A673 (cell line): Measurements from ENCODE around the gene DOCK6. TPM values are rescaled to one million over a fixed set of nuclear protein-coding genes. Genes with fewer than 3 reads are reported as not detected.

Source experiments
- BruUV-seq: library from RNA; stranded (reverse); fragments of 400-500 nt; replicated peaks from 2 replicates; lab custom pipeline; 2021; lab: Mats Ljungman, UMichigan
- CTCF ChIA-PET: fragments of 300-600 bp; sonication (Branson Sonifier 250); formaldehyde crosslinking; loops from one replicate; lab custom pipeline; 2022; ENCODE audit warnings: antibody characterized with exemption; lab: Charles Lee
- POLR2A ChIA-PET: fragments of 300-600 bp; sonication (Branson Sonifier 250); formaldehyde crosslinking; loops from one replicate; lab custom pipeline; 2022; ENCODE audit warnings: antibody characterized with exemption; ENCODE audit not compliant: low non-redundant PET; lab: Charles Lee
- DNase-seq: peaks from one replicate; pipeline ENCODE4 v3.0.0-alpha.2; 2015; ENCODE audit warnings: low spot score
- H3K27ac ChIP-seq: fragments of 200-600 bp; sonication (generic); 2 replicates; pipeline ENCODE4 v1.5.1; 2016; ENCODE audit warnings: mixed run types, low read depth, mild to moderate bottlenecking, mixed read lengths, antibody characterized with exemption, low read length; ENCODE audit not compliant: poor library complexity, severe bottlenecking
- H3K27me3 ChIP-seq: fragments of 200-600 bp; sonication (generic); replicated peaks from 2 replicates; pipeline ENCODE4 v1.6.1; 2017; ENCODE audit warnings: mixed run types, low read depth, mild to moderate bottlenecking, mixed read lengths, antibody characterized with exemption, low read length; ENCODE audit not compliant: insufficient read depth, poor library complexity
- H3K36me3 ChIP-seq: fragments of 200-600 bp; sonication (generic); 2 replicates; pipeline ENCODE4 v1.6.1; 2016; ENCODE audit warnings: mixed run types, mild to moderate bottlenecking, mixed read lengths, antibody characterized with exemption, low read length; ENCODE audit not compliant: insufficient read depth, poor library complexity, severe bottlenecking
- H3K4me1 ChIP-seq: fragments of 200-600 bp; sonication (generic); 2 replicates; pipeline ENCODE4 v1.6.1; 2017; ENCODE audit warnings: mixed run types, mild to moderate bottlenecking, mixed read lengths, antibody characterized with exemption, low read length; ENCODE audit not compliant: insufficient read depth, poor library complexity, severe bottlenecking
- H3K4me3 ChIP-seq: fragments of 200-600 bp; sonication (generic); 2 replicates; pipeline ENCODE4 v1.5.1; 2016; ENCODE audit warnings: low read depth, mixed run types, mild to moderate bottlenecking, mixed read lengths, low read length; ENCODE audit not compliant: poor library complexity, severe bottlenecking
- H3K9me3 ChIP-seq: fragments of 200-600 bp; sonication (generic); 2 replicates; pipeline ENCODE4 v1.6.1; 2016; ENCODE audit warnings: mixed run types, low read depth, mild to moderate bottlenecking, mixed read lengths, antibody characterized with exemption, low read length; ENCODE audit not compliant: poor library complexity, severe bottlenecking
- EZH2 ChIP-seq: fragments of 200-600 bp; sonication (generic); IDR thresholded peaks from 2 replicates; pipeline ENCODE4 v1.6.1; 2017; ENCODE audit warnings: borderline replicate concordance, low read depth, mild to moderate bottlenecking, mixed read lengths, antibody characterized with exemption, low read length; ENCODE audit not compliant: poor library complexity, severe bottlenecking
- intact Hi-C: fragments of 100-400 bp; cut with micrococcal nuclease; formaldehyde crosslinking; loops from one replicate; pipeline ENCODE4 v1.10.0; 2022; ENCODE audit not compliant: unreplicated experiment
- total RNA-seq: library from RNA; stranded (reverse); gene quantifications from 2 replicates; pipeline ENCODE4 v1.2.3, GENCODE V29; 2021
- TF ChIP-seq, protein P1 (sequence below): fragments of 300-800, 200-600 bp; sonication (generic); conservative IDR thresholded peaks from 2 replicates; pipeline ENCODE4 v1.5.1; 2017; ENCODE audit warnings: low read depth, mild to moderate bottlenecking, antibody characterized with exemption, low read length, moderate library complexity, mixed read lengths

The DOCK6 gene
- total RNA-seq, 1 experiment from 2014 or later, result 15.6 TPM

DNA sequence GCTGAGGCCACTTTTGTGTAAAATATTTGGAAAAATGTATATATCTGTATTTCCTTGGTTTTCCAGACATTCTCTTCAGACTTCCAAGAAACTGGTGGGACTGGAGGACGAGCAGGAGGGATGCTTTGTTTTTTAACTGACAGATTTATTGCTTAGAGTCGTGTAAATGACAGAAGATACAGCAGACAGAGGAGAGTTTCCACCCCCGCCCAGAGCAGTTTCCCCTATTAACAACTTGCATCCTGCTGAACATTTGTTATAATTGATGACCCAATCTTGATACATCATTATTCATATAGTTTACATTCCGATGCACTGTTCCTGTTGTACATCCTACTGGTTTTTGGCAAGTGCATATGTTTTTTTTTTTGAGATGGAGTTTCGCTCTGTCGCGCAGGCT, 7.1 kb upstream of the DOCK6 start:
- TF ChIP-seq EZH2, result no peak
- TF ChIP-seq, protein P1, sequence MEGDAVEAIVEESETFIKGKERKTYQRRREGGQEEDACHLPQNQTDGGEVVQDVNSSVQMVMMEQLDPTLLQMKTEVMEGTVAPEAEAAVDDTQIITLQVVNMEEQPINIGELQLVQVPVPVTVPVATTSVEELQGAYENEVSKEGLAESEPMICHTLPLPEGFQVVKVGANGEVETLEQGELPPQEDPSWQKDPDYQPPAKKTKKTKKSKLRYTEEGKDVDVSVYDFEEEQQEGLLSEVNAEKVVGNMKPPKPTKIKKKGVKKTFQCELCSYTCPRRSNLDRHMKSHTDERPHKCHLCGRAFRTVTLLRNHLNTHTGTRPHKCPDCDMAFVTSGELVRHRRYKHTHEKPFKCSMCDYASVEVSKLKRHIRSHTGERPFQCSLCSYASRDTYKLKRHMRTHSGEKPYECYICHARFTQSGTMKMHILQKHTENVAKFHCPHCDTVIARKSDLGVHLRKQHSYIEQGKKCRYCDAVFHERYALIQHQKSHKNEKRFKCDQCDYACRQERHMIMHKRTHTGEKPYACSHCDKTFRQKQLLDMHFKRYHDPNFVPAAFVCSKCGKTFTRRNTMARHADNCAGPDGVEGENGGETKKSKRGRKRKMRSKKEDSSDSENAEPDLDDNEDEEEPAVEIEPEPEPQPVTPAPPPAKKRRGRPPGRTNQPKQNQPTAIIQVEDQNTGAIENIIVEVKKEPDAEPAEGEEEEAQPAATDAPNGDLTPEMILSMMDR, result no peak
- H3K9me3 ChIP-seq, result no peaks in the 10 kb centered on the region
- H3K27ac ChIP-seq, result peak overlapping the region; percentile 64
- ChIA-PET POLR2A (no interaction called here), CTCF (no interaction called here)
- peaks cover 6% of the 10 kb centered on the region for H3K4me1 ChIP-seq
- intact Hi-C loops, result no loop called here
- DNase-seq, result peak; percentile 89
- no peaks in the 10 kb centered on the region for H3K27me3 ChIP-seq
- H3K4me3 ChIP-seq, result no peak overlapping the region
- H3K36me3 ChIP-seq, result no peaks in the 10 kb centered on the region
- BruUV-seq, result no TSS peak

DNA sequence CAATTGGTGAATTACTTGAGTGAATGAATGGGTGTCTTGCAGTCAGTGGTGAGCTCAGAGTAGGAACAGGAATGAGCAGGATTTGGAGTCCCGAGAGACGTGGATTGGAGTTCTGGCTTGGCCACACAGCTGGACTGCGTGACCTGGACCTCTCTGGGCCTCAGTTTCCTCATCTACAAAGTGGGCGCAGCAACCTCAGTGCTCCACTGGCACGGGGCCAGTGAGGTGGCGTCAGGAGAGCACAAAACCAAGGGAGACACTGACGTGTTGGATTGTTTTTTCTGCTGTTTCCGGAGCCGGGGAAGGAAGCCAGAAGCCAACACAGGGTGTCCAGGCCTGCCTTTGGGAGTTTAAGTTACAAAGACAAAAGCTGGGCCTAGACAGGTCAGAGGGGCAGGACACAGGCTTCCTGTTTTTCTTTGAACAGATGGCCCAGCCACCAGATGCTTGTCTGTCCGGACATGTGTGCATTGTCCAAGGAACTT, 6.5 kb upstream of the DOCK6 start:
- DNase-seq, result peak; percentile 54
- H3K27ac ChIP-seq, result peak overlapping the region; percentile 64
- H3K4me3 ChIP-seq, result no peak overlapping the region
- H3K4me1 ChIP-seq, result peaks cover 6% of the 10 kb centered on the region
- ChIA-PET CTCF (no interaction called here), POLR2A (no interaction called here)
- intact Hi-C loops, result no loop called here
- no TSS peak for BruUV-seq
- no peaks in the 10 kb centered on the region for H3K27me3 ChIP-seq
- H3K36me3 ChIP-seq, result no peaks in the 10 kb centered on the region
- H3K9me3 ChIP-seq, result no peaks in the 10 kb centered on the region
- no peak for TF ChIP-seq EZH2
- TF ChIP-seq, protein P1, result no peak

- ChIA-PET POLR2A (interaction anchor here (0.7 kb wide), 1 partner anchor 302 kb away, joined by 3 read pairs; no protein-coding TSS in a partner anchor), CTCF (interaction anchor here (0.6 kb wide), 1 partner anchor 214 kb away, joined by 8 read pairs; no protein-coding TSS in a partner anchor)
- Histone ChIP-seq H3K4me1 (peaks cover 6% of the 10 kb centered on the region), H3K27ac (no peak overlapping the region), H3K27me3 (no peaks in the 10 kb centered on the region), H3K4me3 (no peak overlapping the region), H3K36me3 (no peaks in the 10 kb centered on the region), H3K9me3 (no peaks in the 10 kb centered on the region)
- BruUV-seq, result no TSS peak
- no peak for DNase-seq
- no peak for TF ChIP-seq EZH2
- TF ChIP-seq, protein P1, result no peak
- intact Hi-C loops, result no loop called here
These were observed 5.2 kb upstream of the DOCK6 start for GRCh38 chr19:11267316-11268085.
